GM12891 (cell line): Measurements from ENCODE around the gene TMEM222.

Experiments
- DNase-seq: peaks from one replicate; pipeline ENCODE4 v3.0.0; 2011; ENCODE audit warnings: low spot score; ENCODE audit not compliant: insufficient read length
- FAIRE-seq: peaks from 2 replicates; lab custom pipeline; 2011; peaks lifted over from hg19 to GRCh38; lab: Jason Lieb, UNC
- PAX5 ChIP-seq: IDR thresholded peaks from 2 replicates; pipeline ENCODE4 v1.6.1; 2011; ENCODE audit warnings: low read length, moderate library complexity, mild to moderate bottlenecking; ENCODE audit not compliant: insufficient read depth, severe bottlenecking
- POLR2A ChIP-seq: IDR thresholded peaks from 2 replicates; pipeline ENCODE4 v1.6.1; 2011; ENCODE audit warnings: low read depth, low read length, control low read depth
- POLR2AphosphoS5 ChIP-seq: IDR thresholded peaks from 2 replicates; pipeline ENCODE4 v1.6.1; 2011; ENCODE audit warnings: low read depth, low read length, control low read depth
- POU2F2 ChIP-seq: IDR thresholded peaks from 2 replicates; pipeline ENCODE4 v1.6.1; 2011; ENCODE audit warnings: low read depth, mild to moderate bottlenecking, control low read depth, low read length, moderate library complexity
- SPI1 ChIP-seq: IDR thresholded peaks from 2 replicates; pipeline ENCODE4 v1.6.1; 2011; ENCODE audit warnings: low read depth, low read length, control low read depth
- TAF1 ChIP-seq: IDR thresholded peaks from 2 replicates; pipeline ENCODE4 v1.6.1; 2011; ENCODE audit warnings: low read depth, low read length, control low read depth

Gene TMEM222

GRCh38 chr1:27325286-27325685 lies 3.3 kb downstream of the TMEM222 start:
- no peak for DNase-seq
- FAIRE-seq: no peak
- TF ChIP-seq PAX5: no peak
- no peak for TF ChIP-seq POLR2A
- no peak for TF ChIP-seq POU2F2
- no peak for TF ChIP-seq SPI1
- TF ChIP-seq TAF1: no peak
- TF ChIP-seq POLR2AphosphoS5: no peak

- DNase-seq (no peak), FAIRE-seq (no peak)
- TF ChIP-seq POLR2A: no peak
- TF ChIP-seq PAX5: no peak
- no peak for TF ChIP-seq SPI1
- TF ChIP-seq POLR2AphosphoS5: no peak
- no peak for TF ChIP-seq TAF1
- TF ChIP-seq POU2F2: no peak
These were observed 6.0 kb downstream of the TMEM222 start for GRCh38 chr1:27327964-27328363.

- TF ChIP-seq PAX5 (no peak), POLR2A (no peak)
- DNase-seq (no peak), FAIRE-seq (no peak)
These were observed 8.8 kb downstream of the TMEM222 start for GRCh38 chr1:27330786-27331185.

GRCh38 chr1:27331426-27331825 lies 9.5 kb downstream of the TMEM222 start:
- DNase-seq: no peak
- TF ChIP-seq PAX5: no peak
- no peak for TF ChIP-seq SPI1
- no peak for TF ChIP-seq POU2F2
- TF ChIP-seq POLR2AphosphoS5: no peak
- TF ChIP-seq TAF1: no peak
- no peak for TF ChIP-seq POLR2A
- no peak for FAIRE-seq

- no peak for DNase-seq
- no peak for TF ChIP-seq POLR2AphosphoS5
- no peak for TF ChIP-seq SPI1
- no peak for TF ChIP-seq POLR2A
- no peak for TF ChIP-seq PAX5
- no peak for TF ChIP-seq POU2F2
- no peak for TF ChIP-seq TAF1
- no peak for FAIRE-seq
These were observed 10.0 kb downstream of the TMEM222 start for GRCh38 chr1:27331922-27332321.

- TF ChIP-seq SPI1 (no peak), POU2F2 (no peak), TAF1 (no peak), PAX5 (no peak), POLR2A (no peak), POLR2AphosphoS5 (no peak)
- DNase-seq (peak; percentile 77), FAIRE-seq (peak; percentile 86)
These were observed 10.7 kb downstream of the TMEM222 start for GRCh38 chr1:27332536-27333281.

GRCh38 chr1:27333717-27334279 lies 11.8 kb downstream of the TMEM222 start:
- FAIRE-seq (no peak), DNase-seq (no peak)
- TF ChIP-seq SPI1 (no peak), POU2F2 (no peak), TAF1 (no peak), POLR2AphosphoS5 (no peak), POLR2A (no peak), PAX5 (no peak)

- no peak for FAIRE-seq
- TF ChIP-seq PAX5 (no peak), SPI1 (no peak), TAF1 (no peak), POU2F2 (no peak), POLR2AphosphoS5 (0 out of 2 replicates have a peak, but pooled peaks have one; percentile 14), POLR2A (peak; percentile 26; the same call in 1 of the 2 replicates)
- no peak for DNase-seq
These were observed 13.8 kb downstream of the TMEM222 start for GRCh38 chr1:27335506-27336422.

GRCh38 chr1:27336756-27337155 lies 14.8 kb downstream of the TMEM222 start:
- no peak for TF ChIP-seq POLR2A
- TF ChIP-seq TAF1: no peak
- TF ChIP-seq PAX5: no peak
- no peak for TF ChIP-seq SPI1
- TF ChIP-seq POLR2AphosphoS5: no peak
- no peak for TF ChIP-seq POU2F2
- FAIRE-seq (no peak), DNase-seq (no peak)
